ENCODE results near the gene OSBPL10. TPM values are rescaled to one million over a fixed set of nuclear protein-coding genes. Genes with fewer than 3 reads are reported as not detected.
"Not testable (repeated sequence)": the region's sequence is repeated elsewhere in the genome, so short reads cannot be mapped to it uniquely, and the experiment has no call there.

Gene OSBPL10
- total RNA-seq, 1 donor = 7.6 TPM

- no peaks in the 10 kb centered on the region for H3K9me3 ChIP-seq (ENCODE audit: low read depth, low read length)
- H3K4me1 ChIP-seq (ENCODE audit: insufficient read depth, low read length) = peaks cover 12% of the 10 kb centered on the region
- H3K4me3 ChIP-seq (ENCODE audit: low read length) = no peak overlapping the region
- no peaks in the 10 kb centered on the region for H3K27me3 ChIP-seq (ENCODE audit: insufficient read depth, low read length)
Measured at GRCh38 chr3:31802981-31803740, 177.9 kb downstream of the OSBPL10 start.

- Histone ChIP-seq H3K27me3 (ENCODE audit: insufficient read depth, low read length) (no peaks in the 10 kb centered on the region), H3K4me3 (ENCODE audit: low read length) (no peak overlapping the region), H3K9me3 (ENCODE audit: low read depth, low read length) (no peaks in the 10 kb centered on the region), H3K4me1 (ENCODE audit: insufficient read depth, low read length) (peaks cover 12% of the 10 kb centered on the region)
Measured at GRCh38 chr3:31800436-31800835, 180.6 kb downstream of the OSBPL10 start.

GRCh38 chr3:31798840-31799239 lies 182.2 kb downstream of the OSBPL10 start:
- no peaks in the 10 kb centered on the region for H3K27me3 ChIP-seq (ENCODE audit: insufficient read depth, low read length)
- H3K4me3 ChIP-seq (ENCODE audit: low read length) = no peak overlapping the region
- H3K4me1 ChIP-seq (ENCODE audit: insufficient read depth, low read length) = peaks cover 12% of the 10 kb centered on the region
- no peaks in the 10 kb centered on the region for H3K9me3 ChIP-seq (ENCODE audit: low read depth, low read length)

GRCh38 chr3:31793821-31794220 lies 187.2 kb downstream of the OSBPL10 start:
- no peak overlapping the region for H3K4me3 ChIP-seq (ENCODE audit: low read length)
- no peaks in the 10 kb centered on the region for H3K9me3 ChIP-seq (ENCODE audit: low read depth, low read length)
- H3K27me3 ChIP-seq (ENCODE audit: insufficient read depth, low read length) = no peaks in the 10 kb centered on the region
- H3K4me1 ChIP-seq (ENCODE audit: insufficient read depth, low read length) = no peaks in the 10 kb centered on the region

DNA sequence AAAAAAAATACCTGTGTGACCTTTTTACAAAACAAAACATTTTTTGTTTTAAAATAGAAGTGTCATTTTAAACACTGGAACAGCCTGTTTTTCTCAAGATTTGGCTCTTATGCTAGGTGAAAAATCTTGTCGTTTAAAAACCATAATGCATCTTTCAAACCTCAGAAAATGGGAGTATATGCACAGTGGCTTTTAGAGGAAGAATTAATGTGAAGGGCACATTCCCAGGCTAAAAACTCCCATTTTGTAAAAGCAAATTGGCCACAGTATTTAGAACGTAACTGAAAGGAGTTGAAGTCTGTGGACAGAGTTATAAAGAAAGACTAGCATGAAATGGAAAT lies 190.0 kb downstream of the OSBPL10 start:
- Histone ChIP-seq H3K9me3 (ENCODE audit: low read depth, low read length) (no peaks in the 10 kb centered on the region), H3K27me3 (ENCODE audit: insufficient read depth, low read length) (no peaks in the 10 kb centered on the region), H3K4me1 (ENCODE audit: insufficient read depth, low read length) (no peaks in the 10 kb centered on the region), H3K4me3 (ENCODE audit: low read length) (no peak overlapping the region)

GRCh38 chr3:31790193-31791089 lies 190.6 kb downstream of the OSBPL10 start:
- no peaks in the 10 kb centered on the region for H3K4me1 ChIP-seq (ENCODE audit: insufficient read depth, low read length)
- no peaks in the 10 kb centered on the region for H3K27me3 ChIP-seq (ENCODE audit: insufficient read depth, low read length)
- no peak overlapping the region for H3K4me3 ChIP-seq (ENCODE audit: low read length)
- H3K9me3 ChIP-seq (ENCODE audit: low read depth, low read length) = no peaks in the 10 kb centered on the region

- Histone ChIP-seq H3K4me3 (ENCODE audit: low read length) (no peak overlapping the region), H3K27me3 (ENCODE audit: insufficient read depth, low read length) (no peaks in the 10 kb centered on the region), H3K4me1 (ENCODE audit: insufficient read depth, low read length) (no peaks in the 10 kb centered on the region), H3K9me3 (ENCODE audit: low read depth, low read length) (no peaks in the 10 kb centered on the region)
Measured at GRCh38 chr3:31789429-31789828, 191.6 kb downstream of the OSBPL10 start.

DNA sequence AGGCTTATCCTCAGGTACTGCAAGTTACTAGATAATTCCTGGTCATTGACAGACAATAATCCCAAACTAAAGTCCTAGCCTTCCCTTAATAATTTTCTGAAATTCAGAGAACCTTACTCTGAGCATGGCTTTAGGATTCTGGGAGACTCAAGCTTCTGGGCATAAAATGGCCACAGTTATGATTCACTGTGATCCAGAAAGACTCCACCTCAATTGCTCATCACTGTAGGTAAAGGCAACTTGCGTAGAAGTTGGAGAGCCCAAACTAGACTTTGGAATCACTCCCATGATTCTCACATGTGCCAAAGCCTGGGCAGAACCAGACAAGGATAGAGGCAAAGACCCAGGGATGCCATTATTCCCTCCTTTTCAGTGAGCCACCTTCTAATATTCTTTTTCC lies 195.3 kb downstream of the OSBPL10 start:
- Histone ChIP-seq H3K4me1 (ENCODE audit: insufficient read depth, low read length) (no peaks in the 10 kb centered on the region), H3K9me3 (ENCODE audit: low read depth, low read length) (no peaks in the 10 kb centered on the region), H3K4me3 (ENCODE audit: low read length) (no peak overlapping the region), H3K27me3 (ENCODE audit: insufficient read depth, low read length) (no peaks in the 10 kb centered on the region)

DNA sequence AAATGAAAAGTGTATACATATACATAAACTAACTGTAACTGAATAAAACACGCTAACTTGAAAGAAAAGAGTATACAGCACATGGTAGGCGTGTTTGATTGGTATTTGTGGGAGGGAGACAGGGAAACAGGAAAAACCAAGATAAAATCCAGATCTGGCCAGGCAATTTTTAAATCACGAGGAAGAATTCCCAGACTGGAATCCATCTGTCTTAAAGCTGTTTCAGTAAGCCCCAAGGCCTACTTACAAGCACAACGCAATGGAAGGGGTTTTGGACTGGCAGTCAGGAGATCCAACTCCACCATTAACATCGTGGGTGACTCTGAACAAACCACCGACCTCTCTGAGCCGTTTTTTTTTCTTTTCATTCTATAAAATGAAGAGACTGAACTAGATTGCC lies 195.8 kb downstream of the OSBPL10 start:
- no peaks in the 10 kb centered on the region for H3K27me3 ChIP-seq (ENCODE audit: insufficient read depth, low read length)
- no peaks in the 10 kb centered on the region for H3K4me1 ChIP-seq (ENCODE audit: insufficient read depth, low read length)
- no peak overlapping the region for H3K4me3 ChIP-seq (ENCODE audit: low read length)
- no peaks in the 10 kb centered on the region for H3K9me3 ChIP-seq (ENCODE audit: low read depth, low read length)

DNA sequence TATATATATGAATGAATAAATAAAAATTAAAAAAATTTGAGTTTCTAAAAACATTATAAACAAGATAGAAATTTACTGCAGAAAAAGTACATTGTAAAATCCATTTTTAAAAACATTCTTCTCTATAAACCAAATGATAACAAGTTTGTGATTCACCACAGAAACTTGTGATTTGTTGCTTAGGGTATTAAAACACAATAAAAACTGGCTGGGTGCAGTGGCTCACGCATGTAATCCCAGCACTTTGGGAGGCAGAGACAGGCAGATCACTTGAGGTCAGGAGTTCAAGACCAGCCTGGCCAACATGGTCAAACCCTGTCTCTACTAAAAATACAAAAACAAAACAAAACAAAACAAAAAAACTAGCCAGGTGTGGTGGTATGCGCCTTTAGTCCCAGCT lies 197.2 kb downstream of the OSBPL10 start:
- H3K9me3 ChIP-seq (ENCODE audit: low read depth, low read length); H3K27me3 ChIP-seq (ENCODE audit: insufficient read depth, low read length); H3K4me3 ChIP-seq (ENCODE audit: low read length); H3K4me1 ChIP-seq (ENCODE audit: insufficient read depth, low read length): not testable (repeated sequence)

GRCh38 chr3:31782306-31782705 lies 198.8 kb downstream of the OSBPL10 start:
- not testable (repeated sequence) for H3K27me3 ChIP-seq (ENCODE audit: insufficient read depth, low read length); H3K9me3 ChIP-seq (ENCODE audit: low read depth, low read length); H3K4me3 ChIP-seq (ENCODE audit: low read length); H3K4me1 ChIP-seq (ENCODE audit: insufficient read depth, low read length)

DNA sequence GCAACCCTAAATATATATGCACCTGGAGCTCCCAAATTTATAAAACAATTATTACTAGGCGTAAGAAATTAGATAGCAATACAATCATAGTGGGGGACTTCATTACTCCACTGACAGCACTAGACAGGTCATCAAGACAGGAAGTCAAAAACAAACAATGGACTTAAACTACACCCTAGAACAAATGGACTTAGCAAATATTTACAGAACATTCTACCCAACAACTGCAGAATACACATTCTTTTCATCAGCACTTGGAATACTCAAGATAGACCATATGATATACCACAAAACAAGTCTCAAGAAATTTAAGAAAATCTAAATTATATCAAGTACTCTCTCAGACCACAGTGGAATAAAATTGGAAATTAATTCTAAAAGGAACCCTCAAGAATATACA lies 201.5 kb downstream of the OSBPL10 start:
- peaks cover 4% of the 10 kb centered on the region for H3K9me3 ChIP-seq (ENCODE audit: low read depth, low read length)

DNA sequence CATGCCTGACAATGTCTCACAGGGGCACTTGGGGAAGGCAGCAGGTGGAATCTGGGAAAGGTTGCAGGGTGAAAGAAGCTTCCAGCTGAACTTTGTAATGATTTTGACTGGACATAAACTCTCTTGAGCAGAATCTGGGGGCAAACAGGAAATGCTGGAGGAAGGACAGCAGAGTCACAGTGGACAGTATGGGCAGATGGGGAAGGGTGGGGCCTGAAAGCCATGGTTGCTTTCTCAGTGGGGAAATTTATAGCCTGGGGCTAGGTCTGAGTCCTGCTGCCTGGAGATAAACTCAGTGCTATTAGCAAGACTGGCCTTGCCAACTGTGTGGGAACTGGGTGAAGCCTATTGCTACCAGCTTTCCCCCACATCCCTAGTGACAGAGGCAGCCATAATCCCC lies 203.2 kb downstream of the OSBPL10 start:
- no peaks in the 10 kb centered on the region for H3K4me1 ChIP-seq (ENCODE audit: insufficient read depth, low read length)
- peaks cover 4% of the 10 kb centered on the region for H3K9me3 ChIP-seq (ENCODE audit: low read depth, low read length)
- no peaks in the 10 kb centered on the region for H3K27me3 ChIP-seq (ENCODE audit: insufficient read depth, low read length)
- no peak overlapping the region for H3K4me3 ChIP-seq (ENCODE audit: low read length)

More for the DNA sequence above, 201.5 kb downstream of the OSBPL10 start:
- Histone ChIP-seq H3K4me1 (ENCODE audit: insufficient read depth, low read length) (no peaks in the 10 kb centered on the region), H3K27me3 (ENCODE audit: insufficient read depth, low read length) (no peaks in the 10 kb centered on the region), H3K4me3 (ENCODE audit: low read length) (no peak overlapping the region)

GRCh38 chr3:31777092-31777491 lies 204.0 kb downstream of the OSBPL10 start:
- Histone ChIP-seq H3K27me3 (ENCODE audit: insufficient read depth, low read length) (no peaks in the 10 kb centered on the region), H3K4me1 (ENCODE audit: insufficient read depth, low read length) (no peaks in the 10 kb centered on the region), H3K4me3 (ENCODE audit: low read length) (no peak overlapping the region), H3K9me3 (ENCODE audit: low read depth, low read length) (peaks cover 4% of the 10 kb centered on the region)

DNA sequence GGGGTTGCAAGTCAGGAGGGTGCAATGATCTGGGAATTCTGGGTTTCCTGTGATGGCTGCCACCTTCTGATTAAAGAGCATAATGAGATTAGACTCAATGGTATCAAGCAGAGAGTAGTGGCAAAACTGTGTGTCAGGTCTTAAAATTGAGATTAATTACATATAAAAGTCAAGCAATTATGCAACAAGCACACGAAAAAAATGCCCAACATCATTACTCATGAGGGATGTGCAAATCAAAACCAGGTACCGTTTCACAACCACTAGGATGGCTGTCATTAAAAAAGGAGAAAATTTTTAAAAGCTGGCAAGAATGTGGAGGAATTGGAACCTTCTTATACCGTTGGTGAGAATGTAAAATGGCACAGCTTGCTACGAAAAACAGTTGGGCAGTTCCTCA lies 205.0 kb downstream of the OSBPL10 start:
- H3K4me3 ChIP-seq (ENCODE audit: low read length) = no peak overlapping the region
- no peaks in the 10 kb centered on the region for H3K4me1 ChIP-seq (ENCODE audit: insufficient read depth, low read length)
- no peaks in the 10 kb centered on the region for H3K27me3 ChIP-seq (ENCODE audit: insufficient read depth, low read length)
- peaks cover 4% of the 10 kb centered on the region for H3K9me3 ChIP-seq (ENCODE audit: low read depth, low read length)

GRCh38 chr3:31775383-31775782 lies 205.7 kb downstream of the OSBPL10 start:
- no peaks in the 10 kb centered on the region for H3K4me1 ChIP-seq (ENCODE audit: insufficient read depth, low read length)
- H3K4me3 ChIP-seq (ENCODE audit: low read length) = no peak overlapping the region
- H3K9me3 ChIP-seq (ENCODE audit: low read depth, low read length) = peaks cover 4% of the 10 kb centered on the region
- H3K27me3 ChIP-seq (ENCODE audit: insufficient read depth, low read length) = no peaks in the 10 kb centered on the region
